HCT116 (cell line): ENCODE data around the gene CDCP2.

Experiments
- CTCF ChIP-seq, 3 experiments: fragments of 200-600 bp in 1 of 3; sonication (generic) in 1 of 3; IDR thresholded peaks in 2 of 3; conservative IDR thresholded peaks in 1 of 3; 2 replicates each; pipeline ENCODE4 v1.5.1; 2012 to 2017; ENCODE audit warnings: low read depth in 2 of 3, low read length in 2 of 3, antibody characterized with exemption in 1 of 3, borderline replicate concordance in 1 of 3, control low read depth in 1 of 3, mild to moderate bottlenecking in 1 of 3, mixed read lengths in 1 of 3, mixed run types in 1 of 3, moderate library complexity in 1 of 3; ENCODE audit not compliant: insufficient read depth in 1 of 3
- RAD21 ChIP-seq: IDR thresholded peaks from 2 replicates; pipeline ENCODE4 v1.6.1; 2012; ENCODE audit warnings: low read depth, mild to moderate bottlenecking
- ZBTB33 ChIP-seq: IDR thresholded peaks from 2 replicates; pipeline ENCODE4 v1.6.1; 2011; ENCODE audit warnings: mild to moderate bottlenecking, low read length, moderate library complexity; ENCODE audit not compliant: insufficient replicate concordance; ENCODE audit errors: extremely low read depth

DNA sequence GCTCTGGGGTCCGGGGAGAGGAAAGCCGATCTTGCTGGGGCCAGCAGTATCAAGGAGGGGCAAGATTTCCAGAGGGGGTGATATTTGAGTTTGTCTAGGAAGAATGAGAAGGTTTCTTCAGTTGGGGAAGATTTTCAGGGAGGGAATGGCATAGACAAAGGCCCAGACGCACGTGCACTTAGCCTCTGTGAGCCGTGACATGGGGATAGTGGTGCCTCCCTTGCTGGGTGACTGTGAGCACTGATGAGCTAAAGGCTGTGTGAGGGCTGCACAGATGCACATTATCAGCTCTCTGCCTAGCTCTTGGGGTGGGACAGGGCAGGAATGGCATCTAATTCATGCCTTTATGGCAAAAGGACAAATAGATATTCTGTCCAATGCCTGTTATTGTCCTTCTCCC lies 1.8 kb downstream of the CDCP2 start:
- TF ChIP-seq CTCF (IDR thresholded peaks at IDR 0.05 in 2 of 3, conservative IDR thresholded peaks at IDR 0.05 in 1 of 3; ENCODE audit: borderline replicate concordance in 1 of 3, insufficient read depth in 1 of 3, low read depth in 2 of 3, low read length in 2 of 3), result no peak
- no peak for TF ChIP-seq ZBTB33
- no peak for TF ChIP-seq RAD21
